Stimulated activated CD4-positive, alpha-beta T cell treated with anti-CD3 and anti-CD28 coated beads, Interleukin-1b, Interleukin-23, amount 100 ng/mL, for 24 hours (primary cell): ENCODE data around the gene DDX39B.

ENCODE experiments used
- DNase-seq, 4 experiments: peaks; one replicate each; pipeline ENCODE4 v3.0.0-alpha.2; 2020; ENCODE audit warnings: low read depth in 4 of 4, low spot score in 1 of 4

Gene DDX39B

DNA sequence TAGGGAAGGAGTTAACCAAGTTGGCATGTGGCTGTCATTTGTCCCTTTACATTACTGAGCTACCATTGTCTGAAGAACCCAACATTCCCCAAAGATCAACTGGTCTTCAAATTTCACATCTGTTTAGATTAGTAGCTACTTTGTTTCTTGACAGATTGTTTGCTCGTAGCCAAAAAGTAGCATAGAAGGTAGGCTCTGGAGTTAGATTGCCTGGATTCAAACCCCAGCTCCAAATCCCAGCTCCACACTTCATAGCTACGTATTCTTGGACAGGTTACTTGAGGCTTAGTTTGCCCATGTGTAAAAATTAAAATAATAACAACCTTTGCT is 6.7 kb upstream of the DDX39B start:
- DNase-seq: no peak

DNA sequence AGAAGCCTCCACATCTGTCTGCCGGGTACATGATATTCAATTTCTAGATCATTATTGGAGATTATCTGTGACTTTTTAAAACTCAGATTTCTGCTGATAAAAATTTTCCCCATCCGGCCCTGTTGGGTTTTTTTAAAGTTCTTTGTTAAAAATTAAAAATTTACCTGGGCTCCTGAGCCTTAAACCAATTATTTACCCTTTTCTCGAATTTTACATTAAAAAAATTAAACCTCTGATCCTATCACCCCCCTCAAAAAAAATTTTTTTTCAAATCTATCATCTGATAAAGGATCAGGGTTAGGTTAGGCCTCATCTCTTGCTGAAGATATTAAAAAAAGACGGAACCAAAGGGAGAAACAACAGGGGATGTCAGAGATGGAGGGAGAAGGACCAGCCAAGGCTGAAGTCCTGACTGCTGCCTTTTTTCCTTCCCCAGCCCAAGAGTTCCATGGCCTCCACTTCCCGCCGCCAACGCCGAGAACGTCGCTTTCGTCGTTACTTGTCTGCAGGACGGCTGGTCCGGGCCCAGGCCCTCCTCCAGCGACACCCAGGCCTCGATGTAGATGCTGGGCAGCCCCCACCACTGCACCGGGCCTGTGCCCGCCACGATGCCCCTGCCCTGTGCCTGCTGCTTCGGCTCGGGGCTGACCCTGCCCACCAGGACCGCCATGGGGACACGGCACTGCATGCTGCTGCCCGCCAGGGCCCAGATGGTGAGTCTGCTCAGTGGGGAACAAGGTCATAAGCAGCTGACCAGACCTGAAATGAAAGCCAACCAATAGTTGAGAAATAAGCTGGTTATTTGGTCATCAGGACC is 6.1 kb upstream of the DDX39B start:
- DNase-seq: no peak

DNA sequence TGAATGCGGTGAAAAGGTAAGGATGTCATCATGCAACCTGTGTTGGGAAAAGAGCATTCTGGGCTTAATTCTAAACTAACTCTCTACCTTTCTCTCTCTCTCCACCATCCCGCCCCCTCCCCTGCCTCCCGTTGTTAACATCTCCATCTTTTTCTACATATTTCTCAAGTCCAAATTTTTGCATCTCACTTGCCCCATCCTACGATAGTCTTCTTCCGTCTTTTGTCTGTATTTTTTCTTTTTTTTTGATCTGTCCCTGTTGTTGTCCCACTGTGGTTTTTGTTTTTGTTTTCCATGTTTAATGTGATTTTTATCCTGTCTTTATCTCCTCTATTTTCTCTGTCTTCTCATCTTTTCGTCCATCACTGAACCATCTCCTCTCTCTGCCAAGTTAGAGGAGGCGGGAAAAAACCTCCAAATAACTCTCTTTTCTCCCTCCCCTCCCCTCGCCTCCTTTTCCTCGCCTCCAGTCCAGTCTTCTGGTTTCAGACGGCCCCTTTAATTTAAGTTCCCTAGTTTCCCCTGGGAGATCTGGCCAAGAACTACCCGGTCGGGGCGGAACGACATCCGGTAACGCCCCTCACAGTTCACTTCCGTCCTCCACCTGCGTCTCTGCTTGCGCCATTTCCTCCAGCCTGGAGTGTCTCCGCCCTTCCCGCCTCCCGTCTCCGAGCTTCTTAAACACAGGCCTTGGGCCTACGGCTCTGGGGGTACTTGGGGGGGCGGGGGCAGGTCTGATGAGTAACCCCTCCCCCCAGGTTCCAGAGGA is 5.3 kb upstream of the DDX39B start, which contains the start of gene NFKBIL1:
Gene NFKBIL1 (plus strand): TSS at position 651 of the 769 bp plus-strand sequence. CDS start 87 bp downstream, at position 738.
- peak; percentile 73 to 91 (median 84) for DNase-seq

DNA sequence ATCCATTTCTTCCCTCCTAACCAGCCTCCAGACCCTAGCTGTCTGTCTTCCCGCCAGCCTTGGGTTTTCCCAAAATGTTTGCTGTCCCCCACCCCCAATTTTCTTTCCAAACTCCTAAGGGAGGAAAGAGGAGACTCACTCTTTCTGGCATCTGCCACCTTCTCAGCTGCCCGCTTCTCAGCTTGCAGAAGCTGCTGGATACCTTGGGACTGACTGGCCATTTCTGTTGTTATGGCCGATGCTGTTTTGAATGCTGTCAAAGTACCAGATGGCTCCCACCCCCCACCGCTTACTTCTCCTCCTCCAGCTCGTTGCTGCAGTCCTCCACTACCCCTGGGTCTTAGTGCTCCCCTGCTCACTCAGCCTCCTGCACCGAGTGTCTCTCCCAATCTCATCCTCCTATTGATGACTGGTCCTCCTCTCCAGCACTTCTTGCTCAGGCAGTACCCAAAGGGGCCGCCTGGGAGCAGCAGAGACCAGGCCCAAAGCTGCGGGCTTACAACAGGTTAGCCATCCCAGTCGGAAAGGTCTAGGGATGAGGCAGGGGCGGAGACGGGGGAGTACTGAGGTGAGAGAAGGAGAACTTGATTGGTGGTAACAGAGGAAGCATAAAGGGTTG is 4.6 kb upstream of the DDX39B start, which contains the start of gene ATP6V1G2:
Gene ATP6V1G2 (minus strand): TSS at position 270 of the 619 bp plus-strand sequence. CDS start 49 bp downstream, at position 221.
- DNase-seq: peak; percentile 62 to 88 (median 74)

DNA sequence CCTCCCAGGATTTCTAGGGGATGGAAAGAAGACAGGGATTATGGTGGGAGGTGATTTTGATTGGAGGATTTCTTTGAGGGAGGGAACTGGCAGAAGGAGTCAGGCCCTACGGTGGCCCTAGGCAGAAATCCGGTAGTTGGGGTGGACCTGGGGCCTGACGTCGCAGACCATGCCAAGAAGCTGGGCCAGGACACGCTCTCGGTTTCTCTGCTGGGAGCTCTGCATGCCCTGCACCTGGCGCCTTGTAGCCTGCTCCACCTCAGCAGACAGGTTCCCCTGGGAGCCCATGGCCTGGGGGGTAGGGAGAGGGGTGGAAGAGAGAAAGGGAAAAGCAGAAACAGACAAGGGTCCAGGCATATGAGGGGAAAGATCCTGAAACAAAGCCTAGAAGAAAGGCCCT is 3.5 kb upstream of the DDX39B start:
- DNase-seq: no peak

- no peak for DNase-seq
These were observed 2.9 kb upstream of the DDX39B start for GRCh38 chr6:31544676-31545075.

DNA sequence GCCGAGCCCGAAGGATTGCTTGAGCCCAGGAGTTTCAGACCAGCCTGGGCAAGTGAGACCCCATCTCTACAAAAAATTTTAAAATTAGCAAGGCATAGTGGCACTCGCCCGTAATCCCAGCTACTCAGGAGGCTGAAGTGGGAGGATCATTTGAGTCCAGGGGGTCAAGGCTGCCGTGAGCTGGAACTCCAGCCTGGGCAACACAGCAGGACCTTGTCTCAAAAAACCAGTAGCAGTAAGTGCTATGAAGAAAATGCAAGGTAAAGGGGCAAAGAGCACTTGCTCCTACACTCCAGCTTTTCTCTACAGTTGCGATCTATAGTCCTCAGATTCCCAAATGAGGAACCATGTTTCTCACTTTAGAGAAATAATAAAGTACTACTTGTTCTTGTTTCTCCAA is 1.8 kb upstream of the DDX39B start:
- no peak for DNase-seq

DNA sequence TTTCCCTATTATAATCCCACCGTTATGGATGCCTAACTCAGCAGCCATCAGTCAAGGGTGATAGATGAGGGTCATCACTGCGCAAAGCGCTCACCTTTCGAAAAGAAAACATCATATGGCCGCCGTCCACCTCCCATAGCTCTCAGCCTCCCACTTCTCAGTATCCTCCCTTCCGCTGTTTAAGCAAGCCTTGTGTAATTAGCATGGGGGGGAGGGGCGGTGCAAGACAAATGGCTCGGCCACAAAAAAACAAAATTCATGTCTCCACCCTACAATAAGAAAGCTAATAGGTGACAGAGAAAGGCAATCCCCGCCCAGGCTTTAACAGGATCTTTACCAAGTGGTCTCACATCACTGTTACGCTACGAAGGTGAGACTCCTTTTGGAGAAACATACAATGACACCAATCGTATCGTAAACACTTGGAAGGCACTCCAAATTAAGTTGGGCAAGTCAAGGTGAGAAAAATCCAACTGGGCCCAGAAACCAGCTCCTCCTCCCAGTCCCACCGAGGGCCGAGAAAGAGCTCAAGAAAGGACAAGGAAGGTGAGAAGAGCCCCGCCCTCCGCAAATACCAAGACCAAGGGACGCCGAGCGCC is 645 bp downstream of the DDX39B start:
- peak in 1 of 4 experiments; percentile 65 for DNase-seq

DNA sequence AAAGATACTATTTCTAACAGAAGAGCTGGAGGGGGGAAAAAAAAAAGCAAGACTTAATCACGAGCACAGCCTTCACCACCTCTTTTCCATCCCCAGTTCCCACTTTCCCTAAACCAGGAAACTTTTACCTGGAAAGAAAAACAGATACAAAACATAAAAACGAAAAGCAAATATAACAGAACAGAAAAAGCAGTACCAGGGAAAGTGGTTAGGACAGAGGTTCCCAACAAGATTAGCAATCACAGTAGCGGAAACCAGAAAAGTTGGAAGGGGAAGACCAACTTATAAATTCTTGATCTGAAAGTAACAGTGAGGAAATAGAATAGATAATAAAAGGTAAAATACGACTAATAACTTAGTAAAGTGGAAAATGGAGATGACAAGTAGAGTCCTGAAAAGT is 1.2 kb downstream of the DDX39B start:
- no peak for DNase-seq

DNA sequence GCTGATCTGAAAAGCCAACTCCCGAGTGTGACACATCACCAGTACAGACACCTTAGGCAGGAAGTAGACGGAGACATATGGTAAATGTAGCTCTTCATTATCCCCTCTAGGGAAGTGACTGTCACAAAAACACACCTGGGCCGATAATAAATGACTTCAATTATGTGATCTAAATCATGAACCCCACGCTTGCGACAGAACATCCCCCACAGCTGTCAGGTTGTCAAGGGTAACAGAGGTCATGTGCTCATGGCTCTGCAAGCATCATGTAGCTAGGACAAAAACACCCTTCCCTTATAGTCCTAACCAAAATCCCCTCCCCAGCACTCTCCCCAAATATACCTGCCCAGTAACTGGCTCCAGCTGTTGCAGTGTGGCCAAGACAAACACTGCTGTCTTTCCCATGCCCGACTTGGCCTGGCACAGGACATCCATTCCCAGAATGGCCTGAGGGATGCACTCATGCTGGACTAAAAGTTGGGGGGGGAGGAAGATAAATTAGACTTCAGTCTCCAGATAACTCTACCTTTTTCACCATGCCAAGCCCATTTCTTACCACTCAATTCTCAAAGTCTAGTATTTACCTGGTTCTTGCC is 2.9 kb downstream of the DDX39B start:
- no peak for DNase-seq

DNA sequence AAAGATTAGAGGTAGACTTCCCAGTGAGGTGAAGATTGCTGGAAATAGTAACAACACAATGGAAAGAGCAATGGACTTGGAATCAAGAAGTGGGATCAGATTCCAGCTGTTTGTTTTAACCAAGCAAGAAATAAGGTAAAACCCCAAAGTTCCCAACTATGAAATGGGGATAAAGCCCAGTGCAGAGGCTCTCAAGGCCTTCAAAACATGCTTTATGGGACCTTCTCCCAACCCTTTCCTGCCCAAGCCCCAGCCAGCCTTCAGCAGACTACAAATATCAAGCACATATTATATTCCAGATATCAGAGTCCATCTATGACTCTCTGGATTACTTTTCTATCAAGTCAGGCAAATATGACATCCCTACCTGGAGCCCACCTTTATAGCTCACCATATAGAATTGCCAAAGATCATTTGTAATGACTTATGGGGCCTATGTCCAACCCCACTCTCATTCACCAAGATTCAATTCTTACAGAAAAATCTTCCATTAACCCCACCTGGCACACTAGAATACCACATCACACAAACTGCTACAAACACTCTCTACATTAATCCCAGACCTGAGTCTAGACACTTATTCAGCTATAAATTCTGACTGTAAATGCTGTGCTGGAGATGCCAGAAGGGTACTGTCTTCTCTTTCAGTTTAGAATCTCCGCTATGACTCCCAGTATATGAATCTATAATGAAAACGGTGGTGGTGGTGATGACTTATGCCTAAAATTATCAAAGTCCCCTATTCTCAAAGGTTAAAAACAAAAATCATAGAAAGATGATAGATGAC is 6.1 kb downstream of the DDX39B start:
- no peak for DNase-seq

DNA sequence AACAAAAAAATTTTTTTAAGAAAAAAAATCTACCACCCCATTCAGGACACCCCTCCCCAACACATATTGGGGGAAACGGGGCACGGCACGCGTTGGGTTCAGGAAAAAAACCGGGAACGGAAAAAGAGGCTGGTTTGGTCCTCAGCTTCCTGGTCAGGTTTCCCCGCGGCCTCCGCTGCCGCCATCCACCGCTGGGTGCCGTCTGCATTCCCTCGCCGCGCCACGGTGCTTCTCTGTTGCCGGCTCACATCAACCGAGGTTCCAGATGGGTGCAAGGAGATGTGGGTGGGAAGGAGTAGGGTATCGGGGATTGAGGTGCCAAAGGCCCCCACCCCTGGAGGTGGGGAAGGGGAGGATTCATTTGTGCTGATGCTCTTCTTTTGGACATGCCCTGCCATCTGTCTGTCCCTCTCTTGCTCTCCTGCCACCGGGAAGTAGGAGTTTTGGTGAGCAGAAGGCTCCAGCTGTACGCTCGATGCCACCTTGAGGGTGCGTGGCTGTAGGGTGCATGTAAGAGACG is 7.2 kb downstream of the DDX39B start:
- no peak for DNase-seq

- no peak for DNase-seq
These were observed 7.8 kb downstream of the DDX39B start for GRCh38 chr6:31534011-31534410.

- DNase-seq: no peak
These were observed 8.4 kb downstream of the DDX39B start for GRCh38 chr6:31533455-31533841.

- no peak for DNase-seq
These were observed 9.0 kb downstream of the DDX39B start for GRCh38 chr6:31532644-31533454.

DNA sequence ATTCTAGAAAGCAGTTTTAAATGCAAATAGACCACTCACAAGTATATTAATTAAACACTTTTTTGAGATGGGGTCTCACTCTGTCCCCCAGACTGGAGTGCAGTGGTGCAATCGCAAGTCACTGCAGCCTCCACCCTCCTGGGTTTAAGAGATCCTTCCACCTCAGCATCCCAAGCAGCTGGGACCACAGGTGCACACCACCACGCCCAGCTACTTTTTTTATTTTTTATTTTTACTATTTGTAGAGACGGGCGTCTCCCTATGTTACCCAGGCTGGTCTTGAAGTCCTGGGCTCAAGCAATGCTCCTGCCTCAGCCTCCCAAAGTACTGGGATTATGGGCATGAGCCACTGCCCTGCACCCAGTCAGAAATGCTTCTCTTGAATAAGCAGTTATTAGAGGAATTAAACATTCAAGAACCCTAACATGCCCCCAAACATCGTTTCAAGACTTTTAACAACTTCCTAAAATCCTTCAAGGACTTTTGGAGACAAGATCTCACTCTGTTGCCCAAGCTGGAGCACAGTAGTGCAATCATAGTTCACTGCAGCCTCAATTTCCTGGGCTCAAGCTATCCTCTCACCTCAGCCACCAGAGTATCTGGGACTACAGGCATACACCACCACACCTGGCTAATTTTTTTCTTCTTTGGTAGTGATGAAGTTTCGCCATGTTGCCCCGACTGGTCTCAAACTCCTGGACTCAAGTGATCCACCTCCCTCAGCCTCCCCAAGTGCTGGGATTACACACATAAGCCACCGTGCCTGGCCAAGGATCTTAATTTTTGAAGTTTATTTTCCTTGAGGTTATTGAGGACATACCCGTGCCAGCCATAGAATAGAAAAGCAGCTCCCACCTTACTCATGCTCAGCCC is 9.8 kb downstream of the DDX39B start:
- no peak for DNase-seq

DNA sequence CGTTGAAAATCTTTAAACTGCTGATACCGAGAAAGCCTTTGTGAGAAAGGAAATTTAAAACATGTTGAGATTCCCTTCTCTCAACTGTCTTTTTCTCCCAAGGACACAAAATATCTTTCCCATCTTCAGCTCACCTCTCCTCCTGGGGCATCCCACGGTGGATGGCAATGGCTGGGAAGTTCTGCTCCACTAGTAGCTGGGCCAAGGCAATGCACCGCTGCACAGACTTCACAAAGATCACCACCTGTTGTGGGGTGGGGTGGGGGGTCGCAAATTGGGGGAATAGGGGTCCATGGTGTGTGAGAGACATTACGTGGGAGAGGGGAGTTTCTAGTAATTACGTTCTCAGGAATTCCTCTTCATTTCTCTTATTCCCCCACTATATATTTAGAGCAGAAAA is 10.6 kb downstream of the DDX39B start:
- no peak for DNase-seq

DNA sequence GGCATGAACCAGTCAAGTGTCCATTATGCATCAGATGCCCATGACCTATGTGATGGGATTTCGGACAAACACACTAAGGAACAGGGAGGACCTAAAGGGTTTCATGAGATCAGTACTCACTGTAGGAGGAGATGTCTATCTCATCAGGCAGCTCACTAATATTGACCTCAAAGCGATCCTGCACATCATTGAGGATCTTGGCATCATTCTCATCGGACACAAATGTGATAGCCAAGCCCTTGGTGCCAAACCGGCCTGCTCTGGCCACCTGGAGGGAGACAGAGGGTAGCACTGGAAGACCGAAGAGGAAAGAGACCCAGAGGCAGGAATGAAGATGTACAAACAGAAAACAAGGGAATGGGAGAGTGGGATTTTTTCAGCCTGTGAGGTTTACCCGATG is 11.1 kb downstream of the DDX39B start:
- no peak for DNase-seq
